B cell (primary cell): ENCODE results near the gene COL2A1. TPM values are rescaled to one million over a fixed set of nuclear protein-coding genes. Genes with fewer than 3 reads are reported as not detected.
"Not testable (repeated sequence)": the region's sequence is repeated elsewhere in the genome, so short reads cannot be mapped to it uniquely, and the experiment has no call there.

Experiments used
- ATAC-seq: fragments of 200-7000 bp; cut with Tn5 transposase; one replicate; pipeline ENCODE4 v1.10.0; 2021; ENCODE audit warnings: low read depth, mild to moderate bottlenecking, moderate number of reproducible peaks, moderate library complexity
- CTCF ChIA-PET: fragments of 350-600 bp; sonication (Branson Sonifier 250); formaldehyde crosslinking; loops from one replicate; lab custom pipeline; 2021; ENCODE audit warnings: antibody characterized with exemption, inconsistent platforms; lab: Charles Lee
- POLR2A ChIA-PET: fragments of 350-600 bp; sonication (Branson Sonifier 250); formaldehyde crosslinking; loops from one replicate; lab custom pipeline; 2021; ENCODE audit warnings: antibody characterized with exemption; lab: Charles Lee
- DNase-seq: peaks from one replicate; pipeline ENCODE4 v3.0.0; 2013
- H2AFZ ChIP-seq: 2 replicates; pipeline ENCODE4 v1.6.1; 2012; ENCODE audit warnings: mild to moderate bottlenecking, low read depth, low read length; ENCODE audit not compliant: insufficient read depth, poor library complexity, severe bottlenecking
- H3K27ac ChIP-seq, 2 donors: 1 replicate in 1 of 2; 2 replicates in 1 of 2; pipeline ENCODE4 v1.5.1; 2012 to 2013; ENCODE audit warnings: low read length in 2 of 2, mild to moderate bottlenecking in 2 of 2, moderate library complexity in 1 of 2
- H3K27me3 ChIP-seq, 4 experiments: fragments of 200-600 bp in 1 of 4; sonication (generic) in 1 of 4; replicated peaks in 1 of 4; 1 replicate in 2 of 4; 2 replicates in 2 of 4; pipeline versions ENCODE4 v1.6.1 to v1.7.0; 2013 to 2016; ENCODE audit warnings: low read length in 3 of 4, mild to moderate bottlenecking in 2 of 4, mixed read lengths in 1 of 4, moderate library complexity in 1 of 4; ENCODE audit not compliant: insufficient read depth in 4 of 4, control insufficient read depth in 3 of 4; ENCODE audit errors: control extremely low read depth in 1 of 4
- H3K36me3 ChIP-seq, 2 experiments: replicated peaks in 1 of 2; 1 replicate in 1 of 2; 2 replicates in 1 of 2; pipeline versions ENCODE4 v1.6.1 to v1.7.1; 2013; ENCODE audit warnings: low read length in 1 of 2; ENCODE audit not compliant: insufficient read depth in 2 of 2, control insufficient read depth in 1 of 2; ENCODE audit errors: control extremely low read depth in 1 of 2, extremely low read depth in 1 of 2
- H3K4me1 ChIP-seq, 2 donors: fragments of 200-600 bp in 1 of 2; sonication (generic) in 1 of 2; 1 replicate in 1 of 2; 2 replicates in 1 of 2; pipeline versions ENCODE4 v1.5.1 to v1.6.1; 2013 to 2017; ENCODE audit warnings: low read length in 2 of 2; ENCODE audit not compliant: control insufficient read depth in 2 of 2, insufficient read depth in 2 of 2
- H3K4me2 ChIP-seq: replicated peaks from 2 replicates; pipeline ENCODE3; 2012; ENCODE audit warnings: mild to moderate bottlenecking, low read depth, low read length; ENCODE audit not compliant: poor library complexity, severe bottlenecking
- H3K4me3 ChIP-seq, 5 experiments: fragments of 200-600 bp in 1 of 5; sonication (generic) in 1 of 5; 1 replicate in 3 of 5; 2 replicates in 2 of 5; pipeline versions ENCODE4 v1.5.1 to v1.7.0; 2011 to 2016; ENCODE audit warnings: low read length in 4 of 5, mild to moderate bottlenecking in 4 of 5, low read depth in 2 of 5, control low read depth in 1 of 5, moderate library complexity in 1 of 5; ENCODE audit not compliant: insufficient read depth in 1 of 5; ENCODE audit errors: control extremely low read depth in 1 of 5, extremely low read depth in 1 of 5
- H3K79me2 ChIP-seq: fragments of 200-600 bp; sonication (generic); one replicate; pipeline ENCODE4 v1.6.0; 2016; ENCODE audit warnings: low read length; ENCODE audit not compliant: control insufficient read depth, insufficient read depth
- H3K9ac ChIP-seq: fragments of 200-600 bp; sonication (generic); 2 replicates; pipeline ENCODE4 v1.6.1; 2017; ENCODE audit warnings: mild to moderate bottlenecking, low read length, moderate library complexity
- H3K9me3 ChIP-seq, 3 donors: one replicate each; pipeline versions ENCODE4 v1.6.1 to v1.7.1; 2013; ENCODE audit warnings: low read length in 2 of 3; ENCODE audit not compliant: control insufficient read depth in 2 of 3, insufficient read depth in 1 of 3; ENCODE audit errors: control extremely low read depth in 1 of 3
- H4K20me1 ChIP-seq: 2 replicates; pipeline ENCODE4 v1.6.0; 2012; ENCODE audit warnings: mild to moderate bottlenecking, low read length; ENCODE audit not compliant: insufficient read depth, control insufficient read depth, poor library complexity, severe bottlenecking
- H3K27ac Mint-ChIP-seq: one replicate; pipeline ENCODE4 v1.8.0; 2021; ENCODE audit warnings: mixed read lengths
- H3K27me3 Mint-ChIP-seq: one replicate; pipeline ENCODE4 v1.8.0; 2021; ENCODE audit warnings: mixed read lengths
- H3K4me1 Mint-ChIP-seq: one replicate; pipeline ENCODE4 v1.8.0; 2021; ENCODE audit warnings: mixed read lengths
- H3K4me3 Mint-ChIP-seq: one replicate; pipeline ENCODE4 v1.8.0; 2021; ENCODE audit warnings: mixed read lengths
- H3K9me3 Mint-ChIP-seq: one replicate; pipeline ENCODE4 v1.8.0; 2022; ENCODE audit warnings: mixed read lengths; ENCODE audit not compliant: insufficient read depth
- CTCF ChIP-seq: fragments of 200-600 bp; IDR thresholded peaks from one replicate; pipeline ENCODE4 v1.8.0; 2022; ENCODE audit warnings: antibody characterized with exemption, mild to moderate bottlenecking
- EZH2 ChIP-seq: IDR thresholded peaks from 2 replicates; pipeline ENCODE4 v1.6.1; 2012; ENCODE audit warnings: borderline replicate concordance, low read depth, mild to moderate bottlenecking, moderate library complexity, low read length; ENCODE audit not compliant: insufficient read depth, poor library complexity, severe bottlenecking
- WGBS: methylation state at CpG from one replicate; pipeline ENCODE4 v1.1.5; 2013; ENCODE audit warnings: missing lambda C conversion rate; ENCODE audit not compliant: insufficient coverage; 5-methylcytosine and 5-hydroxymethylcytosine counted together
- intact Hi-C: fragments of 100-400 bp; cut with micrococcal nuclease; formaldehyde crosslinking; loops from one replicate; pipeline ENCODE4 v1.10.0; 2022
- polyA plus RNA-seq: library from polyadenylated mRNA; depleted of rRNA; stranded (reverse); fragments of >200 nt; gene quantifications from 2 replicates; pipeline ENCODE4 v1.2.3, GENCODE V29; 2012
- total RNA-seq, 2 donors: library from RNA; stranded (reverse); fragments of 120-200 nt in 1 of 2; gene quantifications; 1 replicate in 1 of 2; 2 replicates in 1 of 2; pipeline versions ENCODE4 v1.2.3 to v1.2.4, GENCODE V29; 2013 to 2022

The COL2A1 gene
- total and polyA plus RNA-seq, 2 donors (not counting 1 experiment from before 2014, with no cell fraction given), result not detected

GRCh38 chr12:47957671-47958070, 46.6 kb downstream of the COL2A1 start:
- H3K4me1 ChIP-seq, H3K79me2 ChIP-seq, intact Hi-C loops, CTCF ChIA-PET, H3K4me2 ChIP-seq, H3K36me3 ChIP-seq, H3K27ac Mint-ChIP-seq, H3K9me3 Mint-ChIP-seq, H3K27me3 ChIP-seq, H2AFZ ChIP-seq, POLR2A ChIA-PET, ATAC-seq, DNase-seq, H3K27ac ChIP-seq, H4K20me1 ChIP-seq, H3K4me3 ChIP-seq, H3K4me3 Mint-ChIP-seq, H3K9ac ChIP-seq, H3K4me1 Mint-ChIP-seq: not testable (repeated sequence)
- WGBS, result 100% methylated on average over 1 of the region's 1 CpG
- H3K27me3 Mint-ChIP-seq, result peaks cover 25% of the 10 kb centered on the region
- peaks cover 0 to 14% (median 13%) of the 10 kb centered on the region in 3 donors for H3K9me3 ChIP-seq

DNA sequence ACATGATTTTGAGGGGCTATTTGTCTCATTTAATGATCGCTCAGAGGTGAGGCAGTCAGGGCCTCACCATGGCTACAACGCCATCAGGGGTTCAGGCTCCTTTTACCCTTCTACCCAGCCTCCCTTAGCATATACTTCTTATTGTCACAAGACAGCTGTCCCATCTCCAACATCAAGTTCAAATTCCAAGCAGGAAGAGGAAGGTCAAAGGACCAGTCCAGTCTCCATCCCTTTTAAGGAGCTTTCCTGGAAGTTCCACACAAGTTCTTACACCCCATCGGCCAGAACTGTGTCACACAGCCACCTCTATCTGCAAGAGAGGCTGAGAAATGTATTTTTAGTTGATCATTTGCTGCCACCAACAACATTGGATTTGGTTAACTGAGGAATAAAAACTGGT, 49.2 kb downstream of the COL2A1 start:
- DNase-seq (no peak), ATAC-seq (no peak)
- WGBS, result 90% methylated on average over 2 of the region's 3 CpGs
- TF ChIP-seq CTCF (no peak), EZH2 (no peak)
- H3K36me3 ChIP-seq, result no peaks in the 10 kb centered on the region
- H3K27ac ChIP-seq, result no peak overlapping the region
- peaks cover 0 to 14% (median 13%) of the 10 kb centered on the region in 3 donors for H3K9me3 ChIP-seq
- H3K4me3 Mint-ChIP-seq, result no peak overlapping the region
- H3K79me2 ChIP-seq, result no peaks in the 10 kb centered on the region
- peaks cover 21% of the 10 kb centered on the region for H3K27me3 Mint-ChIP-seq
- H3K4me1 ChIP-seq, result no peaks in the 10 kb centered on the region
- H3K9ac ChIP-seq, result no peak overlapping the region
- intact Hi-C loops, result no loop called here
- CTCF ChIA-PET, result no interaction called here
- POLR2A ChIA-PET, result no interaction called here
- H3K4me3 ChIP-seq, result no peak overlapping the region
- no peaks in the 10 kb centered on the region for H4K20me1 ChIP-seq
- no peak overlapping the region for H3K27ac Mint-ChIP-seq
- peaks cover 3% of the 10 kb centered on the region for H3K9me3 Mint-ChIP-seq
- peaks cover 0 to 9% (median 0%) of the 10 kb centered on the region in 4 experiments for H3K27me3 ChIP-seq
- H2AFZ ChIP-seq, result no peak overlapping the region
- H3K4me2 ChIP-seq, result no peak overlapping the region
- no peaks in the 10 kb centered on the region for H3K4me1 Mint-ChIP-seq
